Fibroblast of the aortic adventitia (primary cell): ENCODE measurements around the gene CENPA. TPM values are rescaled to one million over a fixed set of nuclear protein-coding genes. Genes with fewer than 3 reads are reported as not detected.

Experiments used
- DNase-seq: peaks from one replicate; pipeline ENCODE4 v3.0.0-alpha.2; 2010; ENCODE audit warnings: low read depth
- H3K4me3 ChIP-seq: 2 replicates; pipeline ENCODE4 v1.5.1; 2011; ENCODE audit warnings: low read depth, mild to moderate bottlenecking, control low read depth, low read length, moderate library complexity
- total RNA-seq: library from RNA; depleted of rRNA; stranded (reverse); fragments of >200 nt; gene quantifications from 2 replicates; pipeline ENCODE4 v1.2.3, GENCODE V29; 2012; ENCODE audit warnings: low replicate concordance
- TF ChIP-seq, protein P1 (sequence below): IDR thresholded peaks from 2 replicates; pipeline ENCODE4 v1.5.1; 2011; ENCODE audit warnings: mild to moderate bottlenecking, low read length, control low read depth, inconsistent platforms; ENCODE audit not compliant: insufficient read depth

The CENPA gene
- total RNA-seq = 9.2 TPM in 1 of 2 replicates, not detected in the other

DNA sequence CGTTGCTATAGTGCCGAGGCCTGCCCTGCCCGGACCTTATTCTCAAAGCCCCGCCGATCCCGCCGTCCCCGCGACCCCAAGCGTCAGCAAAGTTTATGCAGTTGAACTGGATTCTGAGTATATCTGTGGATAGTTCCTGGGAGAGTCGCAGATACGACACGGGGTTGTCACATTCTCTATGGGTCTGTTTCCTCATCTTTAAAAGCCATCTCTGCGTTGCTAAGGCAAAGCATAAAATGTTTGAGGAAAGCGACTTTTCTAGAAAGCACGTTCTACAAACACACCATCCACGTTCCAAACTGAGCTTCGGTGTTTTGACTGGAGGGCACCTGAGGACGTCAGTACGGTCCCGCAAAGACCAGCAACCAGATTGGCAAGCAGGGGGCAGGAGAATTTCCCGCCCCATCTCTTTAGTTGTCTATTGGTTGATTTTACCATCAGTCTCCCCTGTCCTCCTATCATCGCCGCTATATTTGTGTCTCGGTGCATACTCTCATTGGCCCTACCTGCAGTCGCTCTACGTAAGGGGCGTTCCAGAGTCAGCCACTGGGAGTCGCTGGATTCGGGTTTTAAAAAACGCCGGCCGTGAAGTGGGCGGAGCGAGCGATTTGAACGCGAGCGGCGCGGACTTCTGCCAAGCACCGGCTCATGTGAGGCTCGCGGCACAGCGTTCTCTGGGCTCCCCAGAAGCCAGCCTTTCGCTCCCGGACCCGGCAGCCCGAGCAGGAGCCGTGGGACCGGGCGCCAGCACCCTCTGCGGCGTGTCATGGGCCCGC is at the start of gene CENPA:
Gene CENPA, plus strand, starts transcription at position 626 of the 776 bp plus-strand sequence. Its CDS starts 141 bp downstream, at position 767.
- peak within 1 kb of the TSS; percentile 78 for H3K4me3 ChIP-seq
- TF ChIP-seq, protein P1, sequence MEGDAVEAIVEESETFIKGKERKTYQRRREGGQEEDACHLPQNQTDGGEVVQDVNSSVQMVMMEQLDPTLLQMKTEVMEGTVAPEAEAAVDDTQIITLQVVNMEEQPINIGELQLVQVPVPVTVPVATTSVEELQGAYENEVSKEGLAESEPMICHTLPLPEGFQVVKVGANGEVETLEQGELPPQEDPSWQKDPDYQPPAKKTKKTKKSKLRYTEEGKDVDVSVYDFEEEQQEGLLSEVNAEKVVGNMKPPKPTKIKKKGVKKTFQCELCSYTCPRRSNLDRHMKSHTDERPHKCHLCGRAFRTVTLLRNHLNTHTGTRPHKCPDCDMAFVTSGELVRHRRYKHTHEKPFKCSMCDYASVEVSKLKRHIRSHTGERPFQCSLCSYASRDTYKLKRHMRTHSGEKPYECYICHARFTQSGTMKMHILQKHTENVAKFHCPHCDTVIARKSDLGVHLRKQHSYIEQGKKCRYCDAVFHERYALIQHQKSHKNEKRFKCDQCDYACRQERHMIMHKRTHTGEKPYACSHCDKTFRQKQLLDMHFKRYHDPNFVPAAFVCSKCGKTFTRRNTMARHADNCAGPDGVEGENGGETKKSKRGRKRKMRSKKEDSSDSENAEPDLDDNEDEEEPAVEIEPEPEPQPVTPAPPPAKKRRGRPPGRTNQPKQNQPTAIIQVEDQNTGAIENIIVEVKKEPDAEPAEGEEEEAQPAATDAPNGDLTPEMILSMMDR = peak; percentile 28
- peak; percentile 100 for DNase-seq

DNA sequence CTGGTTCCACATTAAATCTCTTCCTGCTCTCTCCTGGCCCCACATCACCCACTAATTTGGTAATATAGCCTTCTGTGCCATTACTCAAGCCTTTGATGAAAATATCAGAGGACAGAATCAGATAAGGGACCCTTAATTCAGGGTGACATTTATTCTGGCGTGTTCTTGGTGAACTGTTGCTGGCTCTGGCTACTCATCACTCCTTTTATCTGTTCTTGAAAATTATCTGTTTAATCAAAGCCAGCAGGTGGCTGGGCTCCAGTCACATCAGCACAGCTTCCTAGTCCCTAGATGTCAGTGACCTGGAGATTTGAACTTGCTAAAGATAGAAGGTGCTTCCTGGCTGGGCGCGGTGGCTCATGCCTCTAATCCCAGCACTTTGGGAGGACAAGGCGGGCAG is 48.6 kb upstream of the CENPA start:
- TF ChIP-seq, protein P1 = no peak
- no peak overlapping the region for H3K4me3 ChIP-seq
- DNase-seq = no peak

DNA sequence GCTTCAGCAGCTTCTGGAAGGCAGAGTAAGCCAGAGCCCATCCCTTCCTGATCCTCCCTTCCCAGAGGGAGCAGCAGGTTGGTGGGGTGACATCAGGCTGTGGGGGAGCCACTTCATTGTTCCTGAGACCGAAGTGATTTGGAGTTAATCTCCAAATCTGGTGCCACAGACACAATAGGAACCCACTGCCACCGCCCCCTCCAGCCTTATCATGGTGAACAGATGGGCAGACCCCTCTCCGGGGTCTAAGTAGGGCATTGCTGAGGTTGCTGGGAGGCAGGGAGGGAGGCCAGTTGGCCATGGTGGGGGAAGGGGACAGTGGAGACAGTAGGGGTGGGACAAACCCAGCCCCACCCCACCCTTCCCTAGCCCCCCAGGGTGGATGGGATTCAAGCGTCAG is 47.4 kb upstream of the CENPA start:
- TF ChIP-seq, protein P1 = no peak
- H3K4me3 ChIP-seq = no peak overlapping the region
- DNase-seq = no peak

DNA sequence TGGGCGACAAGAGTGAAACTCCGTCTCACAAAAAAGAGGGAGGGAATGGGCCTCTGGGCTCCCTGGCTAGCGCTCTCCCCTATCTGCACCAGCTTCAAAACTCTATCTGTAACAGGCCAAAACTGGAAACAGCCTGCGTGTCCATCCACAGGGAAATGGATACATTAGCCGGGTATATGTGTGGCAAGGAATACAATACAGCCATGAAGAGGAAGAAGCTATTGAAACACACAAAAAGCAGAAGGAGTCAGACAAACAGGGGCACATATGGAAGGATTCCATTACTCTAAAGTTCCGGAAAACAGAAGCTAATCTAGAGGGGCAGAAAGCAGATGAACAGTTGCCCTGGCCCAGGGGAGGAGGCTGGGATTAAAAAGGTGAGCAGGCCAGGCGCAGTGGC is 46.3 kb upstream of the CENPA start:
- no peak for DNase-seq
- no peak overlapping the region for H3K4me3 ChIP-seq
- TF ChIP-seq, protein P1 = no peak

DNA sequence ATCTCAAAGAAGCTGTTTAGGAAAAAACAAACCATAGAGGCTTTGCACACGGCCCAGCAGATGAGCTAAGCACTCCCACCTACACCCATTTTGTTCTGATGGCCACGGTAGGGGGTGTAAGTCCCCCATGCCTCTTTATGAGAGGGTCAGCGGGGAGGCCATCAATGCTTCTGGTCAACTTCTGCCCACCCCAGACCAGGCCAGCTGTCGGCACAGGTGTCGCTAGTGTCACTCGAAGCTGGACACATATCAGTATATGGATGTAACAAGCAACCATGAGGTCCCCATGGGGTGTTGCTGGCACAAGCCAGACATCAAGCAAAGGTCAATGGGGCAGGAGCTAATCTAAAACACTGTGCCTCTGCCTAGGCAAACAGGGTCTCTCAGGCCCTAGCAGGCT is 45.5 kb upstream of the CENPA start:
- TF ChIP-seq, protein P1 = no peak
- no peak overlapping the region for H3K4me3 ChIP-seq
- DNase-seq = no peak

DNA sequence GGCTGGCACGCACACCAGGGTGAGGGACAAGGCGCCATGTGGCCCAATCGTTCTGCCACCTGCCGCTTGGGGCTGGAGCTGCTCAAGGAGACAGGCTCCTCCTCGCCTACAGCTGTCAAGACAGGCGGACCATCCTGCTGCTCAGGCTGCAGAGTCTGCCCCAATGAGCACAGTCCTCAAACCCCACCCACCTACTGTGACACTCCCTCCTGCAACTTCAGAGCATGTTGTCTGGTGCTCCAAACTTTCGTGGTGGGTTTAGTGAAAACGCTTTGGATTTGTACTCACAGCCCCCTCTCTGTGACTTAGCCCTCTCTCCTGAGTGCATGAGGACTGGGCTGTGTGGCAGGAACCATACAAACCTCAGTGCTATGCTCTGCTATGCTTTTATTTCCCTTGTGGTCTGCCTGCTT is 45.0 kb upstream of the CENPA start:
- DNase-seq = no peak
- H3K4me3 ChIP-seq = no peak overlapping the region
- TF ChIP-seq, protein P1 = no peak
